Measurements from ENCODE around the gene MSS51. TPM values are rescaled to one million over a fixed set of nuclear protein-coding genes. Genes with fewer than 3 reads are reported as not detected.

Gene MSS51
- total RNA-seq, 1 donor from 2014 or later: 2.8 TPM

GRCh38 chr10:73414230-73414945 lies 19.0 kb downstream of the MSS51 start:
- H3K4me3 Mint-ChIP-seq: peak overlapping the region; percentile 91
- H3K27ac Mint-ChIP-seq: peak overlapping the region; percentile 92
- H3K9me3 Mint-ChIP-seq: no peaks in the 10 kb centered on the region
- H3K4me1 Mint-ChIP-seq (ENCODE audit: unreplicated experiment): peaks cover 15% of the 10 kb centered on the region
- H3K27me3 Mint-ChIP-seq: no peaks in the 10 kb centered on the region
- H3K36me3 Mint-ChIP-seq: peaks cover 3% of the 10 kb centered on the region
- no peak for DNase-seq (ENCODE audit: extremely low spot score, unreplicated experiment)
- TF ChIP-seq CTCF (conservative IDR thresholded peaks at IDR 0.05): peak; percentile 30

- peak; percentile 91 for DNase-seq (ENCODE audit: extremely low spot score, unreplicated experiment)
- Mint-ChIP-seq H3K4me3 (peak within 1 kb of the TSS; percentile 91), H3K36me3 (peaks cover 3% of the 10 kb centered on the region), H3K4me1 (ENCODE audit: unreplicated experiment) (peaks cover 19% of the 10 kb centered on the region), H3K9me3 (no peaks in the 10 kb centered on the region), H3K27me3 (no peaks in the 10 kb centered on the region), H3K27ac (peak within 1 kb of the TSS; percentile 98)
- TF ChIP-seq CTCF (conservative IDR thresholded peaks at IDR 0.05): peak; percentile 44
Measured at GRCh38 chr10:73413528-73414229, 19.7 kb downstream of the MSS51 start, which contains the start of gene ANXA7. Gene ANXA7, minus strand, starts transcription at chr10:73414058. Its CDS starts 13,202 bp downstream, at chr10:73400856.

- peak overlapping the region; percentile 98 for H3K27ac Mint-ChIP-seq
- H3K4me1 Mint-ChIP-seq (ENCODE audit: unreplicated experiment): peaks cover 15% of the 10 kb centered on the region
- DNase-seq (ENCODE audit: extremely low spot score, unreplicated experiment): no peak
- H3K4me3 Mint-ChIP-seq: peak overlapping the region; percentile 91
- H3K9me3 Mint-ChIP-seq: no peaks in the 10 kb centered on the region
- H3K27me3 Mint-ChIP-seq: no peaks in the 10 kb centered on the region
- peaks cover 3% of the 10 kb centered on the region for H3K36me3 Mint-ChIP-seq
- TF ChIP-seq CTCF (conservative IDR thresholded peaks at IDR 0.05): no peak
Measured at GRCh38 chr10:73413108-73413527, 20.2 kb downstream of the MSS51 start.

GRCh38 chr10:73410897-73411296 lies 22.5 kb downstream of the MSS51 start:
- peaks cover 7% of the 10 kb centered on the region for H3K36me3 Mint-ChIP-seq
- no peak for TF ChIP-seq CTCF (conservative IDR thresholded peaks at IDR 0.05)
- no peak for DNase-seq (ENCODE audit: extremely low spot score, unreplicated experiment)
- no peaks in the 10 kb centered on the region for H3K27me3 Mint-ChIP-seq
- peak overlapping the region; percentile 13 for H3K27ac Mint-ChIP-seq
- H3K4me1 Mint-ChIP-seq (ENCODE audit: unreplicated experiment): peaks cover 22% of the 10 kb centered on the region
- H3K4me3 Mint-ChIP-seq: no peak overlapping the region
- H3K9me3 Mint-ChIP-seq: no peaks in the 10 kb centered on the region

- H3K36me3 Mint-ChIP-seq: peaks cover 7% of the 10 kb centered on the region
- H3K4me1 Mint-ChIP-seq (ENCODE audit: unreplicated experiment): peaks cover 22% of the 10 kb centered on the region
- no peaks in the 10 kb centered on the region for H3K9me3 Mint-ChIP-seq
- no peak for DNase-seq (ENCODE audit: extremely low spot score, unreplicated experiment)
- no peaks in the 10 kb centered on the region for H3K27me3 Mint-ChIP-seq
- TF ChIP-seq CTCF (conservative IDR thresholded peaks at IDR 0.05): no peak
- H3K4me3 Mint-ChIP-seq: no peak overlapping the region
- peak overlapping the region; percentile 22 for H3K27ac Mint-ChIP-seq
Measured at GRCh38 chr10:73408978-73409521, 24.3 kb downstream of the MSS51 start.
